Pancreas (tissue), 10 donors: ENCODE results near the gene WWOX. TPM values are rescaled to one million over a fixed set of nuclear protein-coding genes. Genes with fewer than 3 reads are reported as not detected.

Source experiments
- ATAC-seq, 4 donors: fragments of 200-7000 bp; cut with Tn5 transposase; one replicate each; pipeline versions ENCODE4 v1.8.0 to v1.9.1; 2020; ENCODE audit warnings: mild to moderate bottlenecking in 4 of 4, moderate library complexity in 4 of 4
- DNase-seq, 6 donors: peaks; one replicate each; pipeline ENCODE4 v3.0.0-alpha.2; 2020
- FAIRE-seq: peaks from 2 replicates; lab custom pipeline; 2012; peaks lifted over from hg19 to GRCh38; lab: Jason Lieb, UNC
- H3K27ac ChIP-seq, 4 donors: fragments of 200-600 bp; sonication (generic); 1 replicate in 3 of 4; 2 replicates in 1 of 4; pipeline versions ENCODE4 v1.5.0 to v1.8.0; 2020
- H3K27me3 ChIP-seq, 4 donors: fragments of 200-600 bp; one replicate each; pipeline ENCODE4 v1.8.0; 2021
- H3K36me3 ChIP-seq, 3 donors: fragments of 200-600 bp; sonication (generic) in 1 of 3; one replicate each; pipeline versions ENCODE4 v1.5.0 to v1.8.0; 2020 to 2021
- H3K4me1 ChIP-seq, 3 donors: fragments of 200-600 bp; one replicate each; pipeline ENCODE4 v1.8.0; 2021
- H3K4me3 ChIP-seq, 4 donors: fragments of 200-600 bp; sonication (generic) in 2 of 4; one replicate each; pipeline versions ENCODE4 v1.5.0 to v1.8.0; 2020 to 2021
- H3K9me3 ChIP-seq, 4 donors: fragments of 200-600 bp; one replicate each; pipeline ENCODE4 v1.8.0; 2021
- CTCF ChIP-seq, 4 donors: fragments of 200-600 bp; sonication (generic) in 3 of 4; IDR thresholded peaks; one replicate each; pipeline versions ENCODE4 v1.5.0 to v1.8.0; 2021; ENCODE audit warnings: antibody characterized with exemption in 4 of 4
- WGBS, 2 donors: extraction: QIAGEN DNeasy Blood & Tissue Kit; methylation state at CpG; one replicate each; pipeline ENCODE4 v1.1.7; 2013; 5-methylcytosine and 5-hydroxymethylcytosine counted together
- intact Hi-C, 3 donors: fragments of 100-400 bp; cut with DNase I; formaldehyde crosslinking; loops; one replicate each; pipeline versions ENCODE4 v1.11.1 to v1.14.2; 2022
- polyA plus RNA-seq, 2 donors: library from polyadenylated mRNA; stranded (reverse); fragments of 200-250 nt; gene quantifications; one replicate each; pipeline ENCODE4 v1.2.3, GENCODE V29; 2013
- total RNA-seq, 6 donors: library from RNA; stranded (reverse); fragmentation: NEBNext Ultra II Directional in 4 of 6; extraction: Animal tissue kit (Norgen Biotek cat#: 25700) in 4 of 6; gene quantifications; one replicate each; pipeline versions ENCODE4 v1.2.1 to v1.2.4, GENCODE V29; 2021 to 2023
- donor health status: healthy with polysubstance abuse.
- donor health status: DM: no; HTN: no; CAD: no; lungs with moderate emphysema.
- donor health status: DM: no; HTN: no; CAD: no.
- donor health status: control.
- donor health status: control.
- donor health status: Bipolar disorder and iron deficiency.
- donor health status: DM: yes; HTN: yes; CAD: no.
- donor health status: DM: no; HTN: no; CAD: no.
- donor health status: DM: no; HTN: no; CAD: no.
- donor health status: DM: yes; HTN: yes; CAD: no.

Gene WWOX
- total and polyA plus RNA-seq, 8 donors = 6.8 to 14.4 (median 10.8) TPM

DNA sequence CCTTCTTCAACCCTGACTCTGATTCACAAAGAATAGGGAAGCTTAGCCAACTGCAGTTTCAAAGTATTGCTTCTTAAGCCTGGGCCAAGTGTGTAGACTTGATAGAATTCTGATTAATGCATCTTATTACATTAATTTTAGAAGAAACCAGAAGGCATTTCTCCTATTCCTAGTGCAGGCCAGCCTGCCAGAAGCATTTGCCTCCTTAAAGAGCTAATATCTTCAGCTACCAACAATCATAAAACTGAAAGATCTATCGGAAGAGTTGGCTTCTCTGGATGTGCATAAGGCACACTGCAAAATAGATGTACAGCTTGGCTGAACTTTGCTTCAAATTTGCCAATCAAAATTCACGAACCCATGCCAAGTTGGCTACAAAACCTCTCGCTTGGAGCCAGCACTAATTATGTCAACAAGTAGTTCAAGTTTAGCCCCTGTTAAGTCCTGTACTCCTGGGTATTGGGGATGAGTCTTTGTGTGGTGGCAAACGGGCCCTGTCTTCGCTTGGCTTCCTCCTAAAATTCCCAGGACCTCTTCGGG, 717.8 kb downstream of the WWOX start:
- Histone ChIP-seq H3K27ac (no peak overlapping the region), H3K36me3 (no peaks in the 10 kb centered on the region), H3K9me3 (no peaks in the 10 kb centered on the region), H3K27me3 (no peaks in the 10 kb centered on the region), H3K4me3 (no peak overlapping the region), H3K4me1 (peaks cover 5 to 13% (median 12%) of the 10 kb centered on the region in 3 donors)
- TF ChIP-seq CTCF (IDR thresholded peaks at IDR 0.05) = no peak
- ATAC-seq (peak; percentile 42 to 64 (median 56)), DNase-seq (peak in 1 of 6 donors; percentile 12), FAIRE-seq (no peak)
- WGBS, 2 donors = 38 to 39% methylated on average over 6 of the region's 6 CpGs
- intact Hi-C loops = no loop called here

GRCh38 chr16:78821335-78821734, 721.9 kb downstream of the WWOX start:
- Histone ChIP-seq H3K4me3 (no peak overlapping the region), H3K36me3 (no peaks in the 10 kb centered on the region), H3K9me3 (no peaks in the 10 kb centered on the region), H3K27ac (no peak overlapping the region), H3K4me1 (peaks cover 5 to 13% (median 8%) of the 10 kb centered on the region in 3 donors), H3K27me3 (no peaks in the 10 kb centered on the region)
- ATAC-seq = no peak
- DNase-seq = no peak
- intact Hi-C loops = no loop called here
- no peak for FAIRE-seq
- 71 to 85% methylated on average over 3 of the region's 3 CpGs for WGBS, 2 donors
- no peak for TF ChIP-seq CTCF (IDR thresholded peaks at IDR 0.05)

GRCh38 chr16:78822509-78822908, 723.1 kb downstream of the WWOX start:
- WGBS, 2 donors = 91 to 95% methylated on average over 2 of the region's 2 CpGs
- TF ChIP-seq CTCF (IDR thresholded peaks at IDR 0.05) = no peak
- intact Hi-C loops = no loop called here
- FAIRE-seq (no peak), ATAC-seq (no peak), DNase-seq (no peak)
- Histone ChIP-seq H3K36me3 (no peaks in the 10 kb centered on the region), H3K27ac (no peak overlapping the region), H3K4me1 (peaks cover 0 to 5% (median 3%) of the 10 kb centered on the region in 3 donors), H3K4me3 (no peak overlapping the region), H3K27me3 (no peaks in the 10 kb centered on the region), H3K9me3 (no peaks in the 10 kb centered on the region)

DNA sequence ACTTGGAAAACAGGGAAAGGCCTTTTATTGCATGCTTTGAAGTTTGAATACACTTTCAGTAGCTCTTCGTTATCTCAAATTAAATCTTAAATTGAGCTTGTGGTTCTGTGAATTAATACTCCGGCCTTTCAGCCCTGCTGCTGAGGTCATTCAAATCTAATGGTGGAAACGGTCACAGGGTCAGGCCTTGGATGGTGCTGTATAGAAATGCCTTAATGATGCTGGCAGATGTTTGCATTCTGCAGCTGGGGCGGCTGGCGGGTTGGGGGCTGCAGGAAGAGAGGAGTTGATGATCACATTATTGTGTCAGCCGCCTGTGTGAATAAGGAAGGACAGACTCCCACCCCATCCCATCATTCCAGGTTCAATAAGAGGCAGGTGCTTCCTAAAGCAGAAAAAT, 723.6 kb downstream of the WWOX start:
- DNase-seq (no peak), FAIRE-seq (no peak), ATAC-seq (no peak)
- WGBS, 2 donors = 75 to 76% methylated on average over 6 of the region's 6 CpGs
- Histone ChIP-seq H3K36me3 (no peaks in the 10 kb centered on the region), H3K4me3 (no peak overlapping the region), H3K27ac (no peak overlapping the region), H3K27me3 (no peaks in the 10 kb centered on the region), H3K9me3 (no peaks in the 10 kb centered on the region), H3K4me1 (no peaks in the 10 kb centered on the region)
- TF ChIP-seq CTCF (IDR thresholded peaks at IDR 0.05) = no peak
- intact Hi-C loops = no loop called here

DNA sequence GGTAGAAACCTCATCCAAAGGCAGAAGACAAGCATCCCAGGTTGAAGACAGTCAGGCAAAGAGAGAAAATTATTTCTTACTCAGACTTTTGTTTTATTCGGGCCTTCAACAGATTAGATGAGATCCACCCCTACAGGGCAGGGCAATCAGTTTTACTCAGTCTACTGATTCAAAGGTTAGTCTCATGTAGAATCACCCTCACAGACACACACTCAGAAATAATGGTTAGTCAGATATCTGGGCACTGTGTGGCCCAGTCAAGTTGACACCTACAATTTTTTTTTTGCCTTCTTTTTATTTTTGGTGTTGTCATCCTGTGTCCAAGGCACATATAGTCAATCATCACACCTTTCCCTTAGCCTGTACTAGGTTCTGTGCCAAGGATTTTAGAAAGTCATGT, 729.8 kb downstream of the WWOX start:
- DNase-seq = no peak
- ATAC-seq = no peak
- no peak for FAIRE-seq
- Histone ChIP-seq H3K36me3 (no peaks in the 10 kb centered on the region), H3K27ac (no peak overlapping the region), H3K4me1 (no peaks in the 10 kb centered on the region), H3K4me3 (no peak overlapping the region), H3K9me3 (no peaks in the 10 kb centered on the region), H3K27me3 (no peaks in the 10 kb centered on the region)
- intact Hi-C loops = no loop called here
- TF ChIP-seq CTCF (IDR thresholded peaks at IDR 0.05) = no peak
- 97 to 100% methylated on average over 1 of the region's 1 CpG for WGBS, 2 donors
